H1 (cell line): ENCODE data around the gene TBX5. TPM values are rescaled to one million over a fixed set of nuclear protein-coding genes. Genes with fewer than 3 reads are reported as not detected.

Experiments
- KDM5A ChIP-seq: fragments of 200-600 bp; IDR thresholded peaks from 2 replicates; pipeline ENCODE4 v1.7.1; 2012; ENCODE audit warnings: mild to moderate bottlenecking, low read length, inconsistent platforms, mixed read lengths
- NRF1 ChIP-seq: IDR thresholded peaks from 2 replicates; pipeline ENCODE4 v1.6.1; 2011; ENCODE audit warnings: mild to moderate bottlenecking, low read depth, low read length, improper control_type of control experiment
- SAP30 ChIP-seq: fragments of 300-600 bp; sonication (generic); IDR thresholded peaks from 2 replicates; pipeline ENCODE4 v1.7.1; 2012; ENCODE audit warnings: low read length, moderate library complexity, mild to moderate bottlenecking, inconsistent platforms; ENCODE audit not compliant: insufficient read depth, insufficient replicate concordance
- polyA plus RNA-seq, 7 experiments: library from polyadenylated mRNA; depleted of rRNA in 3 of 7; stranded (reverse) in 5 of 7; unstranded in 2 of 7; fragments of >200 nt in 5 of 7; fragments of 200-250 nt in 2 of 7; gene quantifications; 1 replicate in 5 of 7; 2 replicates in 1 of 7; 4 replicates in 1 of 7; pipeline versions ENCODE4 v1.2.1 to v1.2.3, GENCODE V29; 2011 to 2013; ENCODE audit warnings: missing spikeins in 2 of 7, mixed read lengths in 2 of 7
- total RNA-seq: library from RNA; stranded (reverse); fragmentation: NEBNext Ultra II Directional; extraction: Animal tissue kit (Norgen Biotek cat#: 25700); gene quantifications from 2 replicates; pipeline ENCODE4 v1.2.1, GENCODE V29; 2021
- TF ChIP-seq, protein P1 (sequence below): IDR thresholded peaks from 2 replicates; pipeline ENCODE4 v1.6.1; 2012; ENCODE audit warnings: inconsistent platforms

Gene TBX5
- total and polyA plus RNA-seq, 2 of the 8 experiments (the other 6 are each of a cell fraction or from before 2014, with no cell fraction given), result 0.05 TPM; not detected in 1

DNA sequence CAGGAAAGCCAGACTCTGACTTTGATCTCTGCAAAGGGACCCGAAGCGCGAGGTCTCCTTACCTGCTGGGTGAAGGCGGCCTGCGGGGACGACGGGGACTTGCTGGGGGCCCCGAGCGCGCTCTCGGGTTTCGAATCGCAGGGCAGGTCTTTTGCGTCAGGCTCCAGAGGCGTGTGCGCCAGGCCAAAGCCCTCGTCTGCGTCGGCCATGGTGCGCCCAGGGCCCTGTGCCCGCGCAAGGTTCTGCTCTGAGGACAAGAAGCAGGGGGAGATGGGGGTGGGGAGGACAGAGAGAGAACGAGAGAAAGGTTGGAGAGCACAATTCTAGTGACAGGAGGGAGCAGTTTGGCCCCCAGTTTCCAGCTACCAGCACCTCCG lies 2.3 kb downstream of the TBX5 start (continued):
- TF ChIP-seq, protein P1, sequence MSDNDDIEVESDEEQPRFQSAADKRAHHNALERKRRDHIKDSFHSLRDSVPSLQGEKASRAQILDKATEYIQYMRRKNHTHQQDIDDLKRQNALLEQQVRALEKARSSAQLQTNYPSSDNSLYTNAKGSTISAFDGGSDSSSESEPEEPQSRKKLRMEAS, result peak; percentile 51
- TF ChIP-seq NRF1, result no peak
- TF ChIP-seq SAP30, result no peak
- no peak for TF ChIP-seq KDM5A
